Parathyroid adenoma (tissue), 2 donors: ENCODE results near the gene TRPV6.

Source experiments
- H2AFZ ChIP-seq: fragments of 300-600 bp; sonication (generic); one replicate; pipeline ENCODE4 v1.7.0; 2017; ENCODE audit warnings: antibody characterized with exemption, mild to moderate bottlenecking
- H3K27ac ChIP-seq: fragments of 300-600 bp; sonication (generic); one replicate; pipeline ENCODE4 v1.7.0; 2017
- H3K27me3 ChIP-seq: fragments of 300-600 bp; sonication (generic); one replicate; pipeline ENCODE4 v1.7.0; 2017; ENCODE audit warnings: low read length; ENCODE audit not compliant: control insufficient read depth, insufficient read depth
- H3K36me3 ChIP-seq: fragments of 300-600 bp; sonication (generic); one replicate; pipeline ENCODE4 v1.7.0; 2017; ENCODE audit warnings: low read length; ENCODE audit not compliant: control insufficient read depth, insufficient read depth
- H3K4me1 ChIP-seq: fragments of 300-600 bp; sonication (generic); one replicate; pipeline ENCODE4 v1.7.0; 2017; ENCODE audit warnings: control low read depth
- H3K4me2 ChIP-seq: fragments of 300-600 bp; sonication (generic); one replicate; pipeline ENCODE4 v1.7.0; 2017; ENCODE audit warnings: low read length
- H3K4me3 ChIP-seq: fragments of 300-600 bp; sonication (generic); one replicate; pipeline ENCODE4 v1.7.0; 2017; ENCODE audit warnings: low read depth, low read length
- H3K79me2 ChIP-seq: fragments of 300-600 bp; sonication (generic); one replicate; pipeline ENCODE4 v1.7.0; 2017; ENCODE audit warnings: control low read depth
- H3K9ac ChIP-seq: fragments of 300-600 bp; sonication (generic); one replicate; pipeline ENCODE4 v1.7.0; 2017; ENCODE audit warnings: mild to moderate bottlenecking
- H3K9me3 ChIP-seq: fragments of 300-600 bp; sonication (generic); one replicate; pipeline ENCODE4 v1.7.0; 2017; ENCODE audit warnings: low read length; ENCODE audit not compliant: control insufficient read depth
- CTCF ChIP-seq: fragments of 300-600 bp; sonication (generic); IDR thresholded peaks from one replicate; pipeline ENCODE4 v1.7.0; 2017; ENCODE audit warnings: antibody characterized with exemption, mild to moderate bottlenecking
- donor health status: primary hyperparathyroidism.

The TRPV6 gene

GRCh38 chr7:142910481-142910880 is 24.9 kb upstream of the TRPV6 start:
- Histone ChIP-seq H3K9ac (no peak overlapping the region), H3K4me3 (no peak overlapping the region), H2AFZ (no peak overlapping the region), H3K27me3 (no peaks in the 10 kb centered on the region), H3K4me1 (no peaks in the 10 kb centered on the region), H3K9me3 (no peaks in the 10 kb centered on the region), H3K36me3 (no peaks in the 10 kb centered on the region), H3K79me2 (no peaks in the 10 kb centered on the region), H3K27ac (no peak overlapping the region), H3K4me2 (no peak overlapping the region)
- no peak for TF ChIP-seq CTCF

- H3K27ac ChIP-seq = no peak overlapping the region
- H3K36me3 ChIP-seq = no peaks in the 10 kb centered on the region
- no peak for TF ChIP-seq CTCF
- H3K4me1 ChIP-seq = no peaks in the 10 kb centered on the region
- no peak overlapping the region for H3K4me2 ChIP-seq
- H3K9me3 ChIP-seq = no peaks in the 10 kb centered on the region
- H3K79me2 ChIP-seq = no peaks in the 10 kb centered on the region
- H3K27me3 ChIP-seq = no peaks in the 10 kb centered on the region
- H2AFZ ChIP-seq = no peak overlapping the region
- H3K4me3 ChIP-seq = no peak overlapping the region
- H3K9ac ChIP-seq = no peak overlapping the region
These were observed 24.5 kb upstream of the TRPV6 start for GRCh38 chr7:142910031-142910433.

GRCh38 chr7:142908921-142909890 is 23.7 kb upstream of the TRPV6 start:
- Histone ChIP-seq H3K4me1 (no peaks in the 10 kb centered on the region), H3K4me2 (no peak overlapping the region), H3K36me3 (no peaks in the 10 kb centered on the region), H3K79me2 (no peaks in the 10 kb centered on the region), H3K27me3 (no peaks in the 10 kb centered on the region), H3K9ac (no peak overlapping the region), H2AFZ (no peak overlapping the region), H3K9me3 (no peaks in the 10 kb centered on the region), H3K27ac (no peak overlapping the region), H3K4me3 (no peak overlapping the region)
- TF ChIP-seq CTCF = peak; percentile 58

- no peaks in the 10 kb centered on the region for H3K4me1 ChIP-seq
- H3K79me2 ChIP-seq = no peaks in the 10 kb centered on the region
- no peaks in the 10 kb centered on the region for H3K9me3 ChIP-seq
- H2AFZ ChIP-seq = no peak overlapping the region
- H3K9ac ChIP-seq = no peak overlapping the region
- H3K4me3 ChIP-seq = no peak overlapping the region
- H3K27ac ChIP-seq = no peak overlapping the region
- TF ChIP-seq CTCF = no peak
- no peaks in the 10 kb centered on the region for H3K36me3 ChIP-seq
- H3K27me3 ChIP-seq = no peaks in the 10 kb centered on the region
- H3K4me2 ChIP-seq = no peak overlapping the region
These were observed 22.7 kb upstream of the TRPV6 start for GRCh38 chr7:142908290-142908689.

- Histone ChIP-seq H3K9me3 (no peaks in the 10 kb centered on the region), H3K4me1 (no peaks in the 10 kb centered on the region), H3K27ac (no peak overlapping the region), H2AFZ (no peak overlapping the region), H3K4me3 (no peak overlapping the region), H3K4me2 (no peak overlapping the region), H3K27me3 (no peaks in the 10 kb centered on the region), H3K36me3 (no peaks in the 10 kb centered on the region), H3K79me2 (no peaks in the 10 kb centered on the region), H3K9ac (no peak overlapping the region)
- no peak for TF ChIP-seq CTCF
These were observed 21.1 kb upstream of the TRPV6 start for GRCh38 chr7:142906643-142907042.
